Measurements from ENCODE around the gene CNPY3. TPM values are rescaled to one million over a fixed set of nuclear protein-coding genes. Genes with fewer than 3 reads are reported as not detected.

The CNPY3 gene
- total RNA-seq, 1 donor from 2014 or later, result 20.1 TPM

DNA sequence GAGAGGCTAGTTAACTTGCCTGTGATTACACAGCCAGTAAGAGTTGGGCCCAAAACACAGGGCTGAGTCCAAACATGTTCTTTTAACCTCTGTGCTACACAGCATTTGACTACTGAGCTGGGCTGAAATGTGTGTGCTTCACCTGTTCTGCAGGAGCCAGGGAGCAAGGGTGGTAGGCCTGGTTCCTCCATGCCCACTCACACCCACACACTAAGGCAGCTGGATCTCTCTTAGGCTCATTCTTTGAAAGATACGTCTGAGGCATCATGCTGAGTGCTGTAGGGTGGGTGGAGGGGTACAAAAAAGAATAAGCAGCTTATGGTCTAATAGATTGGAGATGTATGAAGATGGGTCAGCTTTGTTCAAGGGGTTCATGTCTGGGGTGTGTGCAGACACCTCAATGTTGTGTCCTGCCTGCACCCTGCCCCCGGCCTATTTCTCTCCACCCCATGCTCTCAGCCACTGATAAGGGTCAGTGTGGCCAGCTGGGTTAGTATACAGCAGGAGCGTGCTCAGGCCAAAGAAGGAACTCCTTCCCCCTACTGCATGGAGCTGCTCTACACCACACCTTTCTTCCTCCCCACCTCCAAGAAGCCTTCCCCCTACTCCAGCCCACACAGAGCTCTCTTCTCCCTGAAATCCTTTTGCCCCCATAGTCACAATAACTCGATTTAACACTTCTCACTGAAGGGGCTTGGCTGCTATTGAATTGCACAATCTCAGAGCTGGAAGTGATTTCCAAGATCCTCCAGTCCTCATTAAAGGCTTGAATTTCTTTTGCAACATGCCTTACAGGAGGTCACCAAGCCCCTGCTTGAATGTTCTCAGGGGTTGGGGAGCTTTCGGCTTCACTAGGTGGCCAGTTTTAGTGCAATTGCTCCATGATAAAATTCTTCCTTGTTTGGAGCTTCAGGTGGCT is 58.5 kb downstream of the CNPY3 start:
- H3K4me1 ChIP-seq, result peaks cover 58% of the 10 kb centered on the region
- no peak for DNase-seq

DNA sequence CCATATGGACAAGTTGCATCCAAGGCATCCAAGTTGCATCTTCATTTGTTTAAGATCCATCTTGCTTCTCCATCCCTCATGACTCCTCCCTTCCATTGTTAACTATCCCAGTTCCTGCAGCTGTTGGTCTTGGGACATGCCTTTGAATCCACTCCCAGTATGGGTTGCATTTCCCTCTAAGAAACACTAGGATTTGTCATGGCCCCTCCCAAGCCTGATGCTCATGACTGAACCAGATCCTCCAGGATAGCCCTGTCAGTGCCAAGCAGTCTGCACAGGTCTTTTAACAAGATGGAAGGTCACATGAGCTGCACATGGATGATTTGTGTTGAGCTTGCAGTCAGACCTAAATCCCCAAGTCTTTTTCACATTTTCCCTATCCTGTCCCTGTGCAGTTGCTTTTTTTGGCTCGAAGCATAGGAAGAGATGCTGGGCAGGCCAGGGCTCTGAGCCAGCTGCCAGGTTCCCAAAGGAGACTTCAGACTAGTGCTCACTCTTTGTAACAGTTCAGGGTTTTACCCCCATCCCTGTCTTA is 59.3 kb downstream of the CNPY3 start:
- H3K27ac ChIP-seq (replicated peaks), result no peak overlapping the region
- TF ChIP-seq, protein P1, sequence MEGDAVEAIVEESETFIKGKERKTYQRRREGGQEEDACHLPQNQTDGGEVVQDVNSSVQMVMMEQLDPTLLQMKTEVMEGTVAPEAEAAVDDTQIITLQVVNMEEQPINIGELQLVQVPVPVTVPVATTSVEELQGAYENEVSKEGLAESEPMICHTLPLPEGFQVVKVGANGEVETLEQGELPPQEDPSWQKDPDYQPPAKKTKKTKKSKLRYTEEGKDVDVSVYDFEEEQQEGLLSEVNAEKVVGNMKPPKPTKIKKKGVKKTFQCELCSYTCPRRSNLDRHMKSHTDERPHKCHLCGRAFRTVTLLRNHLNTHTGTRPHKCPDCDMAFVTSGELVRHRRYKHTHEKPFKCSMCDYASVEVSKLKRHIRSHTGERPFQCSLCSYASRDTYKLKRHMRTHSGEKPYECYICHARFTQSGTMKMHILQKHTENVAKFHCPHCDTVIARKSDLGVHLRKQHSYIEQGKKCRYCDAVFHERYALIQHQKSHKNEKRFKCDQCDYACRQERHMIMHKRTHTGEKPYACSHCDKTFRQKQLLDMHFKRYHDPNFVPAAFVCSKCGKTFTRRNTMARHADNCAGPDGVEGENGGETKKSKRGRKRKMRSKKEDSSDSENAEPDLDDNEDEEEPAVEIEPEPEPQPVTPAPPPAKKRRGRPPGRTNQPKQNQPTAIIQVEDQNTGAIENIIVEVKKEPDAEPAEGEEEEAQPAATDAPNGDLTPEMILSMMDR (IDR thresholded peaks at IDR 0.05; ENCODE audit: borderline replicate concordance), result no peak
- intact Hi-C loops (cut with micrococcal nuclease), result no loop called here
- no peaks in the 10 kb centered on the region for H3K27me3 ChIP-seq (ENCODE audit: low read depth)
- peaks cover 54% of the 10 kb centered on the region for H3K4me1 ChIP-seq
- no peaks in the 10 kb centered on the region for H3K9me3 ChIP-seq (replicated peaks)
- H3K36me3 ChIP-seq, result peaks cover 29% of the 10 kb centered on the region
- no peak for DNase-seq
- no peak overlapping the region for H3K4me3 ChIP-seq

More for the DNA sequence above, 58.5 kb downstream of the CNPY3 start:
- Histone ChIP-seq H3K9me3 (replicated peaks) (no peaks in the 10 kb centered on the region), H3K27ac (replicated peaks) (no peak overlapping the region), H3K27me3 (ENCODE audit: low read depth) (no peaks in the 10 kb centered on the region), H3K36me3 (peaks cover 29% of the 10 kb centered on the region), H3K4me3 (no peak overlapping the region)
- intact Hi-C loops (cut with micrococcal nuclease), result no loop called here
- TF ChIP-seq, protein P1 (IDR thresholded peaks at IDR 0.05; ENCODE audit: borderline replicate concordance), result no peak

Other genes with a start within 250 kb of the CNPY3 start
- 0.63 TPM for gene PRPH2, start 206.9 kb upstream of the CNPY3 start, total RNA-seq
- 12.8 TPM for gene TBCC, start 183.4 kb upstream of the CNPY3 start, total RNA-seq
- gene BICRAL, start 147.4 kb upstream of the CNPY3 start, total RNA-seq, result 12.0 TPM
- 42.2 TPM for gene RPL7L1, start 49.9 kb upstream of the CNPY3 start, total RNA-seq
- gene PTCRA, start 13.4 kb upstream of the CNPY3 start, total RNA-seq, result not detected
- 0.77 TPM for gene GNMT, start 31.3 kb downstream of the CNPY3 start, total RNA-seq
- 28.9 TPM for gene PEX6, start 49.7 kb downstream of the CNPY3 start, total RNA-seq
- gene PPP2R5D, start 55.1 kb downstream of the CNPY3 start, total RNA-seq, result 32.7 TPM
- gene MEA1, start 84.5 kb downstream of the CNPY3 start, total RNA-seq, result 32.6 TPM
- gene KLHDC3, start 84.8 kb downstream of the CNPY3 start, total RNA-seq, result 108 TPM
- 24.8 TPM for gene RRP36, start 92.1 kb downstream of the CNPY3 start, total RNA-seq
- 7.0 TPM for gene CUL7, start 124.4 kb downstream of the CNPY3 start, total RNA-seq
- 94.9 TPM for gene MRPL2, start 130.0 kb downstream of the CNPY3 start, total RNA-seq
- gene KLC4, start 130.2 kb downstream of the CNPY3 start, total RNA-seq, result 36.1 TPM
- 2.6 TPM for gene PTK7, start 146.8 kb downstream of the CNPY3 start, total RNA-seq
- gene SRF, start 241.8 kb downstream of the CNPY3 start, total RNA-seq, result 61.8 TPM

All from left ventricle myocardium inferior (tissue), 1 donor.